GM12874 (cell line): ENCODE results near the gene CCDC178.

ENCODE experiments used
- TF ChIP-seq, protein P1 (sequence below): IDR thresholded peaks from 2 replicates; pipeline ENCODE4 v1.5.1; 2011; ENCODE audit warnings: low read depth, mild to moderate bottlenecking, control low read depth, low read length, moderate library complexity; ENCODE audit not compliant: insufficient read depth

The CCDC178 gene

GRCh38 chr18:32906506-32907310 is 533.8 kb downstream of the CCDC178 start:
- TF ChIP-seq, protein P1, sequence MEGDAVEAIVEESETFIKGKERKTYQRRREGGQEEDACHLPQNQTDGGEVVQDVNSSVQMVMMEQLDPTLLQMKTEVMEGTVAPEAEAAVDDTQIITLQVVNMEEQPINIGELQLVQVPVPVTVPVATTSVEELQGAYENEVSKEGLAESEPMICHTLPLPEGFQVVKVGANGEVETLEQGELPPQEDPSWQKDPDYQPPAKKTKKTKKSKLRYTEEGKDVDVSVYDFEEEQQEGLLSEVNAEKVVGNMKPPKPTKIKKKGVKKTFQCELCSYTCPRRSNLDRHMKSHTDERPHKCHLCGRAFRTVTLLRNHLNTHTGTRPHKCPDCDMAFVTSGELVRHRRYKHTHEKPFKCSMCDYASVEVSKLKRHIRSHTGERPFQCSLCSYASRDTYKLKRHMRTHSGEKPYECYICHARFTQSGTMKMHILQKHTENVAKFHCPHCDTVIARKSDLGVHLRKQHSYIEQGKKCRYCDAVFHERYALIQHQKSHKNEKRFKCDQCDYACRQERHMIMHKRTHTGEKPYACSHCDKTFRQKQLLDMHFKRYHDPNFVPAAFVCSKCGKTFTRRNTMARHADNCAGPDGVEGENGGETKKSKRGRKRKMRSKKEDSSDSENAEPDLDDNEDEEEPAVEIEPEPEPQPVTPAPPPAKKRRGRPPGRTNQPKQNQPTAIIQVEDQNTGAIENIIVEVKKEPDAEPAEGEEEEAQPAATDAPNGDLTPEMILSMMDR: no peak

DNA sequence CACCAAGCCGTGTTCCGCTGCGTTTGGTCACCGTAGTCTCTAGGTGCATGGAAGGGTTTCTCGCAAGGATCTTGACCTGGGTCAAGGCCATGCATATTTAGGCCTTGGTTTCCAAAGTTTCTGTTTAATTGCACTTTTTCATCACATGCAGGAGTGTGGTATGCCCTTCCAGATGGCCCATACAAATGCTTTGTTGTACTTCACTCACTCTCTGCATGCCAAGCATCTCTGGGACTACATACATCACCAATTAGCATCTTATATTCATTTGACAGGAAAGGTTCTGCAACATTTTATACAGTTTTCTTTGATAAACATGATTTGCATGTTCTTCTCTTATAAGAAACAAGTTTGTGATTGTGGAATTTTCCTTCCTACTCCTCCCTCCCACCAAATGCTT is 534.9 kb downstream of the CCDC178 start:
- TF ChIP-seq, protein P1: no peak

GRCh38 chr18:32902568-32903330 is 537.8 kb downstream of the CCDC178 start:
- TF ChIP-seq, protein P1: no peak

DNA sequence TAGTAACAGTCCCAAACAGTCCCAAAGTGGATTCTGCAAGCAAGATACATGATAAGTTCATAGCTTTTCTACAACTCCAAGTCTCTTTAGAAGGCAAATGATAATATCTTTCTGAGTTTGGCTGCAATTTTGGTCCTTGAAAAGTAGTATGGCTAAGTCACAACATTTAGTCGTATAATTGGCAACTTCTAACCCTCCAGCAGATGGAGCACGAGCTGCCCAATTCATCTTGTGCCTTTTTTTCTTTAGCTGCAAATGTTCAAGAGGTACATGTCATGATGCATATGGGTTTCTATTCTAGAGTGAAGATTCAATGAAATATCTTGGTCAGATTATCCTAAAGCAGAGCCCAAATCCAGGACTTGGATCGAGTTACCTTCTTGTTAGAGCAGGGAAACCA is 540.7 kb downstream of the CCDC178 start:
- TF ChIP-seq, protein P1: no peak

DNA sequence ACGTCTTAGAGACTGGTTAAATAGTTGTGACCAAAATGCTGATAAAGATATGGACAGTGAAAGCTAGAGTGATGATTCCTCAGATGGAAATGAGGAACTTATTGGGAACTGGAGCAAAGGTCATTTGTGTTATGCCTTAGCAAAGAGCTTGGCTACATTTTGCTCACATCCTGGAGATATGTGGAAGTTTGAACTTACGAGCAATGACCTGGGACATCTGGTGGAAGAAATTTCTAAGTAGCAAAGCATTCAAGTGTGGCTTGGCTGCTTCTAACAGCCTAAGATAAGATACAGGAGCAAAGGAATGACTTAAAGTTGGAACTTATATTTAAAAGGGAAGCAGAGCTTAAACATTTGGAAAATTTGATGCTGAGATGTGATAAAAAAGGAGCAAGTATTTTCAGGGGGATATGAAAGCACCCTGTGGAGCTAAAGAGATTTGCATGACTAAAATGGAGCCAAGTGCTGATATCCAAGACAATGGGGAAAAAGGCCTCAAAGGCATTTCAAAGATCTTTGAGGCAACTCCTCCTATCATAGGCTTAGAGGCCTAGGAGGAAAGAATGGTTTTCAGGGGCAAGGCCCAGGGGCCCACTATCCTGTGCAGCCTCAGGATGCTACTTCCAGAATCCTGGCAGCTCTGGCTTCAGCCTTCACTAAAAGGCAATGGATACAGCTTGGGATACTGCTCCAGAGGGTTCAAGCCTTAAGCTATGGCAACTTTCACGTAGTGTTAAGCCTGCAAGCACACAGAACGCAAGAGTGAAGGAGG is 543.6 kb downstream of the CCDC178 start:
- TF ChIP-seq, protein P1: no peak

- TF ChIP-seq, protein P1: peak; percentile 37; the same call in 1 of the 2 replicates
These were observed 546.6 kb downstream of the CCDC178 start for GRCh38 chr18:32893915-32894314.

GRCh38 chr18:32891797-32892196 is 548.7 kb downstream of the CCDC178 start:
- TF ChIP-seq, protein P1: no peak
